GF-D8 (cell line): ENCODE data around the gene ARID4B.
"Not testable (repeated sequence)": the region's sequence is repeated elsewhere in the genome, so short reads cannot be mapped to it uniquely, and the experiment has no call there.

Source experiments
- DNase-seq: peaks from one replicate; lab custom pipeline; 2025; lab: John Stamatoyannopoulos, UW

Gene ARID4B

GRCh38 chr1:235160957-235161684 lies 166.9 kb downstream of the ARID4B start, which contains the start of gene RBM34:
RBM34 (minus strand) TSS chr1:235161250; CDS start chr1:235161226, 24 bp downstream.
- DNase-seq, result peak; percentile 79

GRCh38 chr1:235160383-235160956 lies 167.5 kb downstream of the ARID4B start:
- DNase-seq, result peak; percentile 53

- not testable (repeated sequence) for DNase-seq
These were observed 168.0 kb downstream of the ARID4B start for GRCh38 chr1:235159930-235160329.

DNA sequence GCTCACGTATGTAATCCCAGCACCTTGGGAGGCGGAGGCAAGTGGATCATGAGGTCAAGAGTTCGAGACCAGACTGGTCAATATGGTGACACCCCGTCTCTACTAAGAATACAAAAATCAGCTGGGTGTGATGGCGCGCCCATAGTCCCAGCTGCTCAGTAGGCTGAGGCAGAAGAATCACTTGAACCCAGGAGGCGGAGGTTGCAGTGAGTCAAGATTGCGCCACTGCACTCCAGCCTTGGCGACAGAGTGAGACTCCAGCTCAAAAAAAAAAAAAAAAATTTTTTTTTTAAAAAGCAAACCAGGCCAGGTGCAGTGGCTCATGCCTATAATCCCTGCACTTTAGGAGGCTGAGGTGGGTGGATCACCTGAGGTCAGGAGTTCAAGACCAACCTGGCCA lies 168.7 kb downstream of the ARID4B start:
- not testable (repeated sequence) for DNase-seq

DNA sequence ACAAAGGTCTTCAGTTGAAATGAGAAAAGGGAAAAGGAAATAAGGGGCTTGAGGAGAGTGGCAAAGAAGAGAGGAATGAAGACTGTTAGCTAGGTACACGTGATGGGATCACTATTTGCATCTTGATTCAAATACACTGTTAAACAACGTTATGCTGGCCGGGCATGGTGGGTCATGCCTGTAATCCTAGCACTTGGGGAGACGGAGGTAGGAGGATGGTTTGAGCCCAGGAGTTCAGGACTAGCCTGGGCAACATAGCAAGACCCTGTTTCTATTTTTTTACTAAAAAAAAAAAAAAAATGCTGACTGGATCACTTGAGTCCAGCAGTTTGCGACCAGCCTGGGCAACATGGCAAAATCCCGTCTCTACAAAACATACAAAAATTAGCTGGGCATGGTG lies 169.3 kb downstream of the ARID4B start:
- DNase-seq, result no peak

DNA sequence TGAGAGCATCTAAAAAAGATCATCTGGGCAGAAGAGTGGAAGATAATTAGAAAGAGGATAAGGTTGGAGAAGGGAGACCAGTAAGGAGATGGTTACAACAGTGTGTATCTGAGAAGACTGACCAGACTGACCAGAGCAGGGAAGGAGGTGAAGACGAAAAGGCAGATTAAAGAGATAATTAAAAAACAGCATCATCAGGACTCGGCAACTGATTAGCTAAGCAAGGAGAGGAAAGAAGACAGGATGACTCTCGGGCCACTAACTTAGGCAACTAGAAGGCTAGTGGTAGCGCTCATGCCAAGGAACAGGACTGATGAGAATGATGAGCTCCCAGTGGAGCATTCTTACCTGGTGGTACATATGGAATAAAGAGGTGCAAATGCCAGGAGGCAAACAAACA lies 170.8 kb downstream of the ARID4B start:
- DNase-seq, result no peak

DNA sequence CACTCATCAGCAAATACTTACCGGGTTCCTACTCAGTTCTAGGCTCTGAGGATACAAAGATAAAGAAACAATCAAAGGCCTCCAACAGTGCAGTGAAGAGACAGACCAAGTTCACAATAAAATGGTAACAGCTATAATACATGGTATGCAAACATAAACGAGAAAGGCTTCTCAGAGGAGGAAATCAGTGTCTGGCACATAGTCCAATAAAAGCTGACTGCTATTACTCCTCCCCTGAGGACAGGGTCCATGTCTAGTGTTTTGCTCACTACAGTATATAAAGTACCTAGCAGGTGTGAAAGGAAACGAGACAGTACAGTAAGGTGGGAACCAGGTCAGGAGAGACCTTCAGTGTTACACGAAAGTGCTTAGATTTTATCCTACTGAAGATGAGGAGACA lies 171.2 kb downstream of the ARID4B start:
- no peak for DNase-seq

DNA sequence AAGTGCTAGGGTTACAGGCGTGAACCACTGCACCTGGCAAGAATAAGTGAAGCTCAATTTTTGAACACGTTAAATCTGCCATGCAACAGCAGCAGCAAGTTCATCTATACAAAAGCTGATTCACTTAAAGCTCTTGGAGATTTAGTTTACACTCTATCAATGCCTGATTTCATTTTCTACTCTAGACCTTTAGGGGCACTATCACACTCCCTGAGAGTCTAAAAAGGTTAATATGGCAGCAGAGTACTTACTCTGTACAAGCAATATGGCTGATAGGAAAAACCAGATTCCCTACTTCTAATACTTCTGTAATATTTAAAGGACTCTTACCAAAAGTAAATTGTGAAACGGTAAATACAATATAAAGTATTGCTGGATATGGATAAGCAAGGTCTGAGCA lies 171.7 kb downstream of the ARID4B start:
- DNase-seq, result no peak

GRCh38 chr1:235152235-235152634 lies 175.7 kb downstream of the ARID4B start:
- DNase-seq, result no peak

DNA sequence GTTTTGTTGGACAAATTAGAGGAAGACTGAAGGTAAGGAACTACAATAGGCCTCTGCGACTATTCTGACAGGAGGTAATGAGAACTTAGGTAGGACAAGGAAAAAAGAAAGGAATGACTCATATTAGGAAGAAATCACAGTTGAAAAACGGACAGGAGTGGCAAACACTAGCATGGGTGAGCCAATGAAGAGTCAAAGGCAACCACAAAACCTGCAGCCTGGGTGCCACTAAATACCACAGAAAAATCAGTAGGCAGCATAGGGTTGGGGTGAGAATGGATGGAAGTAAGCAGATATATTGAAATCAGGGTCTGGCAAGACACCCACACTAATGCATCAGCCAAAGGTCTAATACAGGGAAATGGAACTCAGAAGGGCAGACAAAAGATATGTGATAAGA lies 176.9 kb downstream of the ARID4B start:
- DNase-seq, result no peak

GRCh38 chr1:235149824-235150223 lies 178.2 kb downstream of the ARID4B start:
- DNase-seq, result no peak

DNA sequence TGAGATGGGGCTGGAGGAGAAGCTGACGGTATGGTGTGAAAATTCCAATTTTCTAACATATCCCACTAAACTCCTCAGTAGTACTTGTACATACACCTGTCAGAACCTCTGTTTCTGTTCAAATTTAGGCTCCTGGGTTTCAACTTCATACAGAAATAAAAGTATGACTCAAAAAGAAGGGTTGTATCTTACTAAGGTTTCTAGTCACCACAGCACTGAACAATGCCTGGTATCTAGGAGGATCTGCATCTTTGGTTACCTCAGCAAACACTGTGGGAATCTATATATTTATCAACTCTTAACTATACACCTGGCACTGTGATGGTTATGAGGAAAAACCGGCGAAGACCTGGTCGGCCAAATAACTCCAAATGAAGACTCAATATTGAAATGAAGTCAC lies 180.7 kb downstream of the ARID4B start:
- DNase-seq, result no peak

DNA sequence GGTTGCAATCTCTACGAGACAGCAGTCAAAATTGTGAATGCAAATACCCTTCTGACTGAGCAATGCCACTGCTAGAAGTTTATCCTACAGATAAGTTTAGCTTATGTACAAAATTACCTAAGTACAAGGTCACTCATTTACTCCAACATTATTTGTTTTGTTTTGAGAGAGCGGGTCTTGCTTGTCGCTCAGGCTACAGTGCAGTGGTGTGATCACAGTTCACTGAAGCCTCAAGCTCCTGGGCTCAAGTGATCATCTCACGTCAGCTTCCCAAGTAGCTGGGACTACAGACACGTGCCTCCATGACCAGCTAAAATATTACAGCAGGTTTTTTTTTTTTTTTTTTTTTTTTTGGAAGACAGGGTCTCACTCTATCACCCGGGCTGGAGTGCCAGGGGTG lies 182.3 kb downstream of the ARID4B start:
- DNase-seq, result no peak

- DNase-seq, result no peak
These were observed 185.0 kb downstream of the ARID4B start for GRCh38 chr1:235142991-235143390.

DNA sequence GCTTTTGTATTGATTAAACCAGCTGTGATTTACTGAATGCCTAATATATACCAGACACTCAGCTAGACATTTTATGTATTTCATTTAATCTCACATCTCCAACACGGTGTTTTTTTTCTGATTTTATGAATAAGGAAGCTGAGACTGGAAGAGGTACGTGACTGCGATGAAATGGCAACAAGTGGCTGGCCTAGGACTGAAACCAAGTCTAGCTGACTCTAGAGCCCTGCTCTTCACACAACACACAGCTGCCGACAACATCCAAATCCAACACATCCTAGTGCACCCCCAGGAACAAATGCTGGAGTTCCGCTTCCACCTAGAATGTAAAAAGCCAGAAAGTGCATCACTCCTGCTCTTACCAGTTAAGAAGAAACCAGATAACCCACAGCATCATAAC lies 188.7 kb downstream of the ARID4B start:
- DNase-seq, result no peak

DNA sequence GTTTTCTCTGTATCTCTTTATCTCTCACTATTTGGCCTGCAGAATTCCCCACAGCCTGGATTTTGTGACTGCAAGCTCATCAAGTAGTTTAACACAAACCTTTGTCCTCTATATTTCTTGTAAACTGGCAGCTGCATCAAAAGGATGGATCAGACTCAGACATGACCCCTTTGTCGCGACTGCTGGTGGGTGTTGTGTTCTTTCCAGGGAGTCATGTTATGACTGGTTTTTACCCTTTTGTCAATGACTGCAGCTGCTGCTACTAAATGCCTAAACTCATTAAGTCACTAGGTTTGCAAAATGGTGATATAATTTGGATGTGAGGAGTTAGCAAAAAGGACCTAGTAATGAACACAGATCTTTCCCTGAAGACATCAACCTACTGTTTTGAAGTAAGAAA lies 189.2 kb downstream of the ARID4B start:
- no peak for DNase-seq

GRCh38 chr1:235136111-235136510 lies 191.9 kb downstream of the ARID4B start:
- no peak for DNase-seq

- DNase-seq, result no peak
These were observed 193.8 kb downstream of the ARID4B start for GRCh38 chr1:235134171-235134570.

DNA sequence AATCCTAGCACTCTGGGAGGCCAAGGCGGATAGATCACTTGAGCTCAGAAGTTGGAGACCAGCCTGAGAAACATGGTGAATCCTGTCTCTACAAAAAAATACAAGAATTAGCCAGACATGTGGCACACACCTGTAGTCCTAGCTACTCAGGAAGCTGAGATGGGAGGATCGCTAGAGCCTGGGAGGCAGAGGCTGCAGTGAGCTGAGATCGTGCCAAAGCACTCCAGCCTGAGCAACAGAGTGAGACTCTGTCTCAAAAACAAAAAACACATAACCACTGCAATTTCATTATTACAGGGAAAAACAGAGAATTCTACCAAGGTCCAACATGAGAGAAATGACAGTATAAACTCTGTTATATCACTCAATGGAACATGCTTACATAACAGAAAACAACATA lies 194.9 kb downstream of the ARID4B start:
- DNase-seq, result no peak

- no peak for DNase-seq
These were observed 196.0 kb downstream of the ARID4B start for GRCh38 chr1:235131961-235132360.

- no peak for DNase-seq
These were observed 197.2 kb downstream of the ARID4B start for GRCh38 chr1:235130766-235131270.

- no peak for DNase-seq
These were observed 198.0 kb downstream of the ARID4B start for GRCh38 chr1:235129774-235130570.
